HG03039 (cell line): Measurements from ENCODE around the gene CDSN.
"Not testable (repeated sequence)": the region's sequence is repeated elsewhere in the genome, so short reads cannot be mapped to it uniquely, and the experiment has no call there.

ENCODE experiments used
- ATAC-seq: cut with Tn5 transposase; IDR thresholded peaks from one replicate; pipeline ENCODE4 v1.9.1; 2021; ENCODE audit warnings: mild to moderate bottlenecking, moderate library complexity; ENCODE audit not compliant: unreplicated experiment

Gene CDSN

DNA sequence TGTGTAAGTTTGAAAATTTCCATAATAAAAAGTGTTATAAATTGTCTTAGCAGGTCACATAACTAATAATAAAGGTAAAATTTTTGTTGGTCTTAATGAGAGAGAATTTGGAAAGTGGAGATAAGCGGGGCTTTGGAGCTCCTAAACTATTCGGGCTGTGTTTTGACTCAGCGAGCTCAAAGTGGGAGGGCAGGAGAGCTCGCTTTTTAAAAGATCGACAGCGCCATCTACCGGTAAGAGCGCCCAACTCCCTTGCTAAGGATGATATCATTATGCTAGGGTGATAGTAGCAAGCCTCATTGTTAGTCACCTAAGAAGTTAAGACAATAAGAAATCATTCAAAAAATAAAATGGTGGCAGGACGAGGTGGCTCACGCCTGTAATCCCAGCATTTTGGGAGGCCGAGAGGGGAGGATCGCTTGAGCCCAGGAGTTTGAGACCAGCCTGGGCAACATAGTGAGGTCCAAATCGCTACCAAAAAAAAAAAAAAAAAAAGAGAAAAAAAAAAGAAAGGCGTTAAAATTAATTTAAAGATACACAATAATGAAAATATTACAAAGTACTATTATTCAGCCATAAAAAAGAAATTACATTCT, 32.7 kb downstream of the CDSN start:
- no peak for ATAC-seq

DNA sequence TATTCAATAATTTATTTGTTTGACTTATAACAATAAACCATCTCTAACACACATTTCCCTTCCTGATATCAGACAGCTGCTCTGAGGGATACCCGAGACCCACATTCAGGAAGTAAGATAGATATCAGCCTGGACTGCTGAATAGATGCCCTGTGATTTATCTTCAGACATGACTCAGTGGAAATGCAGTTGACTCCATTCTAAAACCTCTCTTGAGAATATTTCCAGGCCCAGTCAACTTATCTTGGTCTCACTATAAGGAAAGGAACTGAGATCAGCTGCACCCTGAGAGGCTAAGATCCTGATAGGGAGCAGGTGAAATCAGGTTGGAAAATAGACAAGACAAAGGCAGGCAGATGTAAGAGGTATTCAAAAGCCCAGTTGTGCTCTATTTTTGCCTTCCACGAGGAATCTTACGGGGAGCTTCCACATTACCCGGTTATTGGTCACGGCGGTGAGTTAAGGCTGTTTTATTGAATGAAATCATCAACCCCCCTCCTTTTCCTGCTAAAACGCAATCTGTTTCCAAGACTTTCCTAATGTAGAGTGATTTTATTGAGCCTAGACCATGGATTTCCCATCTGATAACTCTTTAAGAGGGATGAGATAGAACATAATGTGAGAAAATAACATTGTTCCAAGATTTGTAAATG, 33.3 kb downstream of the CDSN start:
- no peak for ATAC-seq

DNA sequence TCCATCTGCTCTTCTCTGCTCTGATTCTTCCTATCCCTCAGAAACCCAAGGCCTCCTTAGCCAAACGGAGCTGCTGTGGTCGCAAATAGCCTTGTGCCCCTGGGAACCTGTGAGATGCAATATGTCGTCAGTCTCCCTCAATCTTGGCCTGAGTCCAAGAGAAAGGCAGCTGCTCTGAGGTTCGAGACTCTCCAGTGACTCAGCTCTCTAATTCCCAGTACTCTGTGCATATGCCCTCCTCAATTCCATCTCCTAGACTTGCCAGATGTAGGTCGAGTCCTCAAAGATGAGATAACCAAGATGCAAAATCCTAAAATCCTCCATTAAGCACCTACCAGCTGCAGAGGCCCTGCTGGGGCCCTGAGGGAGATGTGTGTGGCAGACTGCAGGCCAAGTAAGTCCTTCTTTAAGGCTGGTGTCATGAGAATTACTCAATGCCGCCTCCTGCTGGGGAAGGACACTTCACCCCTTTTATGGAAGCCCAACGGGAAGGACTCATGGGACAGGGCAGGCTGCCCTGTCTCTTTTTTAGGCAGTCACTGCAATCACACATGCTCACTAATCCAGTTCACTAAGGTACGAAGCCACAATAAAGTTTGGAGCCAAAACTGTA, 36.4 kb downstream of the CDSN start:
- no peak for ATAC-seq

DNA sequence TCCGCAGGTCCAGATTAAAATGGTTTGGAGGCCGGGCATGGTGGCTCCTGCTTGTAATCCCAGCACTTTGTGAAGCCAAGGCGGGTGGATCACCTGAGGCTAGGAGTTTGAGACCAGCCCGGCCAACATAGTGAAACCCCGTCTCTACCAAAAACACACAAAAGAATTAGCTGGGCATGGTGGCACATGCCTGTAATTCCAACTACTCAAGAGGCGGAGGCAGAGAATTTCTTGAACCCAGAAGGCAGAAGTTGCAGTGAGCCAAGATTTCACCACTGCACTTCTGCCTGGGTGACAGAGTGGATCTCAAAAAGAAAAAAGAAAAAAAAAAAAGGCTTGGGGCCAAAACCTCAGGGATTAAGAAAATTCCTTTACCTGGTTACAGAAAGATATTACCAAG, 38.4 kb downstream of the CDSN start:
- no peak for ATAC-seq

DNA sequence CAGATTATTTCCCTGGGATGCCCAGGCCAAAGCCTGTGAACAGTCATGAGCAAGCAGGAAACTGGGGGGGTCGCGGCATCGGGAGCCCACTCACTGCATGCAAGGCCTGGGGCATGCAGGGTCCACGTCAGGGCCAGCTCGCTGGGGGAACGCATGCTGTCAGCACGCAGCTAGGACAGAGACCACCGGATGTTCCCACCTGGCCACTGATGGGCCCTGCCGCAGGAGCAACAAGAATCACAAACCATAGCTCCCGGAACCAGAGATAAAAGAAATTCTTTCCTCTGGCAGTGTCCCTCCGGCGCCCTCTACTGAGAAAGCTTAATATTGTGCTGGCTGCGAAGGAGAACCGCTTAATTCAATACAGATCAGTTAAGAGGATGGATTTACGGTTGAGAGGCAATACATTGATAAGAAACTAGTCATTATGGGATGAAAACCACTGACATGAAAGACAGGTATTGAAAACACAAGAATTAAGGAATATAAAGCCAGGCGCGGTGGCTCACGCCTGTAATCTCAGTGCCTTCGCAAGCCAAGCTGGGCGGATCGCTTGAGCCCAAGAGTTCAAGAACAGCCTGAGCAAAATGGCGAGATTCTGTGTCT, 40.5 kb downstream of the CDSN start:
- no peak for ATAC-seq

DNA sequence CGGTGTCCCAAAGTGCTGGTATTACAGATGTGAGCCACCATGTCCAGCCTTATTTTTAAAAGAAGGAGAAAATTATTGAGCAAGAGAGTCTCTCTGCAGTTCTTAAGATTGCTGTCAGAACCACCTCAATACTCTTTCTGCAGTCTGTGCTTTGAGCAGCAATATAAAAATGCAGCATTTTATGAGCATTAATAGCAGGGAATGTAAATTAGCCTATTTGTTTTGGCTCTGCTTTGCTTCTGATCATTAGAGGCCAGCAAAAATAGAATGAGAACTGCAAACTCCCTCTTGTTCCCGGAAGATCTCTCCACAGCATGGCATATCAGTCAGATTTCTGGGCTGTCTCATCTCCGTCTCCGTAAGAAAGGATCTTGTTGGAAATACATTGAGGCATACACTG, 43.6 kb downstream of the CDSN start:
- no peak for ATAC-seq

DNA sequence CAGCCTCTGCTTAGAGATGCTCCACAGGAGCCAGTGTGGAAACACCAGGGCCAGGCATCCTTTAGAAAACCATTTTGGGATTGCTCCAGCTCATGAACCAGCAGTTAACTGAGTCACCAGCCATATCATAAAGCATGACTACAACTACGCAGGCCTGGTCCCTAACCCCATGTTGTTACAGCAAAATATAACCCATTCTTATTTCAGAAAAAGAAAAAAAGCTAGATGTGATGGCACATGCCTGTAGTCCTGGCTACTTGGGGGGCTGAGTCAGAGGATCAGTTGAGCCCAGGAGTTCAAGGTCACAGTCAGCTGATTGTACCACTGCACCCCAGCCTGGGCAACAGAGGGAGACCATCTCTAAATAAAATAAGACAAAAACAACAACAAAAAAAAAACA, 44.7 kb downstream of the CDSN start:
- ATAC-seq, result no peak

DNA sequence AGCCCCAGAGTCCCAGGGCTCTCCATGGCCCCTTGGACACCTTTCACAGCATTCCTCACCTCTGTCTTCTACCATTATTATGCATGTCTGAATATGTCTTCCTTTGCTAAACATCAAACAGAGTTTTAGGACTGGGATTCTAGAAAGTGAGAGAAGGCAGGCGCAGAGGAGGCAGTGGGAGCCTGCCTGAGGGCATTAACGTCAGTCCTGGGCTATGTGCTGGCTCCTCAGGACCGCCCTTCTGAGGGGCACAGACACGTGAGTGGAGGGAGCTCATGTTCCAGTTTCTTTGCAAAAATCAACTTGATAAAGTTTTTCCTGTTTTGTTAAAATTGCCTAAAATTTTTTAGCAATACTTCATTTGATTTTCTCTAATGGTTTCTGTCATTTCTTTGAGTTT, 45.8 kb downstream of the CDSN start:
- no peak for ATAC-seq

DNA sequence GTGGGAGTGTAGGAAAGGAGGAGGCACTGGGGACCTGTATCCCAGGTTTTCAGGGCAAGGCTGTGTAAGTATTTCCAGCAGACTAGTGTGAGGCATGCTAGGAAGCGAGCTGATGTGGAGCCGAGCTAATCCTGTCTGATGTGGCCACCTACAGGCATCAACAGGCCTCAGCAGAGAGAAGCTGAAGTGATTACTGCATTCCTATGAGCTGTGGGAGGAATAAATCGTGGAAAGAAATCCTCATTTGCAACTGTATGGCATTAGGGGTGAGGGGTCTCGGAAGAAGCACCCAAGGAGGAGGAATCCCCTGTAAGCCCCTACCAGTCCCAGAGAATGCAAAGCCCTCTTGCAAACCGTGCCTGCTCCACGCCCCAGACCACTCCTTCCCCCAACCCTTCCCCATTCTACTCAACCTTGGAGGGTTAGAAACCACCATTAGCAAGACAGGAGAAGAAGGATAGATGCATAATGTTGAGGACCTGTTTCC, 49.5 kb downstream of the CDSN start:
- no peak for ATAC-seq

DNA sequence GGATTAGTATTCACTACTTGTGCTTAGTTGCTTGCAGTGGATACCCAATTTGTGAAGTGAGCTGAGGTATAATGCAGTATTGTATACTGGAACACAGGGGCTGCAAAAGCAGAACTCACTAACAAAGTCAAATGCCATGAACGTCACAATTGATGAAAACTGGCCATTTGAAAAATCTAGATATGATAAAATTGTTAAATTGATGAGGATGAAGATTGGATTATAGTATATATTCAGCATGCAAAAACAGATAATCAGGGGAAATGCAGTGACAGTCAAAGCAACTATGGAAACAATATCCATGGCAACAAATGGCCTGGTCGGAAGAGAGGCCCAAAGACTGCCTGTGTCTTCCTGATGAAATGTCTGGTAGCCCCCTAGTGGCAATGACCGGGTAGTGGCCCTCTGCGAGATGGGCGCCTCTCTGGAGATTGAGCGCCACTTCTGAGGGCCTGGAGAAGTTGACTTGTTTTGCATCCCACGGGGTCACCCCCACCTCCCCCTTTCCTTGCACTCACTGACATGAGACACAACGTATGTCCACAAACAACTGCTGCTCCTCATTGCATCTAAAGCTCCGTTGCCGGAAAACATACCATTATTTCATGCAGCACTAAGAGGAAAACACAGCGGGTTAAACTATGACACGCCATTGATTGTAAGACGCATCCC, 51.4 kb downstream of the CDSN start:
- ATAC-seq, result no peak

DNA sequence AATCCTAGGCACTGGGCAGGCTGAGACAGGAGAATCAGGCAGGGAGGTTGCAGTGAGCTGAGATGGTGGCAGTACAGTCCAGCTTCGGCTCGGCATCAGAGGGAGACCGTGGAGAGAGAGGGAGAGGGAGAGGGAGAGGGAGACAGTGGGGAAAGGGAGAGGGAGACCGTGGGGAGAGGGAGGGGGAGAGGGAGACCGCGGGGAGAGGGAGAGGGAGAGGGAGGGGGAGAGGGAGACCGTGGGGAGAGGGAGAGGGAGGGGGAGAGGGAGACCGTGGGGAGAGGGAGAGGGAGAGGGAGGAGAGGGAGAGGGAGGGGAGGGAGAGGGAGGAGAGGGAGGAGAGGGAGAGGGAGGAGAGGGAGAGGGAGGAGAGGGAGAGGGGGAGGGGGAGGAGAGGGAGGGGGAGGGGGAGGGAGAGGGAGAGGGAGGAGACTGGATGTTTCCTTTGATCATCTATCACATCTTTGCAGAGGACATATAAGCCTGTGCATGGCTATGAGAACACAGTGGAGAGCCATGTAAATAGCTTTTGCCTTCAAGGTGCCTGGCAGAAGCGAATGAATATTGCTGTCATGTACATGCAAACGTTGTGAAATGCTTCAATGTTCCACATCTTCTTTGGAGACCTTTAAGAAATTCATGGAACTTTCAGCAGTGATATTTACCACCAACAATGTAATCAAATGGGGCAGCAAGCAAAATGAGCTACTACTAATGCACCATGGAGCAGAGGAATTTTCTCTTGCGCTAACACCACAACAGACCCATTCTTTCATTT, 52.2 kb downstream of the CDSN start:
- ATAC-seq, result not testable (repeated sequence)

DNA sequence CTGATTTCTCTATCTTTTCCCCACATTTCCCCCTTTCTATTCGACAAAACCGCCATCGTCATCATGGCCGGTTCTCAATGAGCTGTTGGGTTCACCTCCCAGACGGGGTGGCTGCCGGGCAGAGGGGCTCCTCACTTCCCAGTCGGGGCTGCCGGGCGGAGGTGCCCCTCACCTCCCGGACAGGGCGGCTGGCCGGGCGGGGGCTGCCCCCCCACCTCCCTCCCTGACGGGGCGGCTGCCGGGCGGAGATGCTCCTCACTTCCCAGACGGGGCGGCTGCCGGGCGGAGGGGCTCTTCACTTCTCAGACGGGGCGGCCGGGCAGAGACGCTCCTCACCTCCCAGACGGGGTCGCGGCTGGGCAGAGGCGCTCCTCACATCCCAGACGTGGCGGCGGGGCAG, 53.2 kb downstream of the CDSN start:
- not testable (repeated sequence) for ATAC-seq

DNA sequence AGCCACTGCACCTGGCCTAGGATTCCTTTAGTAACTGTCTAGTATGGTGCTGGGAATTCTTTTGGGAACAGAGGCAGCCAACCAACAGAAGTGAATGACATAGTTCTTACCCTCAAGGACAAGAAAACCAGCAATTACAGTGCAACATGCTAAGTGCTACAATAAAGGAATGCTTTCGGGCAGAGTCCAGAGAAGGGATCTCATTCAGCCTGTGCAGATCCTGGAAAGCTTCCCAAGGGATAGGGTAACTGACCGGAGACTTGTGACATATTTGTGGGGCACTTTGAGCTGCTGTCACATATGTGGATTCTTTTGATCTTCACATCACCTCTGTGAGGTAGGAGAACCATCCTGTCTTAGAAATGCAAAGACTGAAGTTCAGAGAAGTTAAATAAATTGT, 54.7 kb downstream of the CDSN start:
- ATAC-seq, result no peak
